ENCODE data around the gene ZPR1.

DNA sequence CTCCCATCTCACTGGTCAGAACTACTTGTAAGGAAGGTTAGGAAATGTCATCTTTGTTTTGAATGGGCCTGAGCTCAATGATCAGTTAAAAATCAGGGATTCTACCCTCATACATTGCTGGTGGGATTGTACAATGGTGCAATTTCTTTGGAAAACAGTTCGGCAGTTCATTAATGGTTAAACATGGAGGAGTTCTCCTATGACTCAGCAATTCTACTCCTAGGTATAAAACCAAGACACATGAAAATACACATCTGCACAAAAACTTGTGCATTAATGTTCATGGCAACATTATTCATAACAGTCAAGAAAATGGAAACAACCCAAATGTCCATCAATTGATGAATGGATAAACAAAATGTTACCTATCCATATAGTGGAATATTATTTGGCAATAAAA, 8.7 kb upstream of the ZPR1 start:
- TF ChIP-seq FOXP2 (optimal IDR thresholded peaks at IDR 0.05; ENCODE audit: control extremely low read depth, extremely low read length, insufficient read depth) (no peak), EZH2 (IDR thresholded peaks at IDR 0.05) (no peak)

Data from SK-N-MC (cell line).